Measurements from ENCODE around the gene CPPED1.

- TF ChIP-seq POLR2AphosphoS5 (IDR thresholded peaks at IDR 0.05; ENCODE audit: borderline replicate concordance, low read depth, low read length): no peak
- TF ChIP-seq EZH2 (IDR thresholded peaks at IDR 0.05): no peak
These were observed 189.6 kb downstream of the CPPED1 start for GRCh38 chr16:12613992-12614661.
